DMS153 (cell line): ENCODE results near the gene GSAP.
"Not testable (repeated sequence)": the region's sequence is repeated elsewhere in the genome, so short reads cannot be mapped to it uniquely, and the experiment has no call there.

Experiments
- DNase-seq: peaks from one replicate; lab custom pipeline; 2025; lab: John Stamatoyannopoulos, UW

Gene GSAP

DNA sequence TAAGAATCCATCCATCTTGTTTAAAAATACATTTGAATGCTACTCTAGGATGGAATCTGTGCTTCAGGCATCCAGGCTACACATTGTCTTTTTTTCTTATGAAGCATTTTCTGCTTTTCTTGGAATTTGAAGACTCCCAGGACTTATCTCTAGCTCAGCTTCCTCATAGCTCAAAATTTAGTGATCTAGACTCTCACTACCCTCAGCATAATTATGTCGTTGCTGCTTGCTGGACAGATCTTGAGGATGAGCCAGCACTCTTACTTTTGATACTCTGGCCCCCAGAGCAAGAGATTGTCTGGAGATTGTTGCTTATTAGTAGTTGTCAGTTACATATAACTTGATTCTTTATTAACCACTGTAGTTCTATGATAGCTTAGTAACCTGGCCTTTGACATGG lies 133.3 kb downstream of the GSAP start:
- DNase-seq, result no peak

DNA sequence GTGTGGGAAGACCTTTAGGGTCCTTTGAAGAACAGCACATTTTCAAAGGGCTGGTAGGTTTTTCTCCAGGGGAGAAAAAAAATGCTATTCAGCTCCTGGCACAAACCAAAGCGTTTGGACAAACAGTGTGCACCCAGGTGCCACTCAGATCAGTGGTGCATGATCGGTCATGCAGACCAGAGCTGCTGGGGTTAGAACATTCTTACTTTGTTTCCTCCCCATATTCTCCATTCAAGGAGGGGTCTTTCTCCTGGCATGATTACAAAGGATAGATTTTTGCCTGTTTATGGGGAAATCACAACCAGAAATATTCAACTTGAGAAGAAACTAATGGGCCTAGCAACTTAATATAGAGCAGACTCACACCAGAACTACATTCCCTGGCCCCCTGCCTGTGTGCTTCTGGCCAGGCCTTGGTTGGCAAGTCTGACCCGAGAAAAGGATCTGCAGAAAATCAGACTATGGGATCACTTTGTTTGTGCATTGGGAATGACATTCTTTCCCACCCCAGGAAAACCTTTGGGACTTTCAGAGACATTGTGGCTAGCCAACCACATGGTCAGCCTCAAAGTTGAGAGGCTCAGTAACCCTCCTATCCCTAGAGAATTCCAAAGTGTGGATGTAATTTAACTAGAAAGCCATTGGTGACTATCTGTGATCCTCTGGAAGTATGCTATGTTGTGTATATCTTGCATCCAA lies 134.2 kb downstream of the GSAP start:
- DNase-seq, result no peak

DNA sequence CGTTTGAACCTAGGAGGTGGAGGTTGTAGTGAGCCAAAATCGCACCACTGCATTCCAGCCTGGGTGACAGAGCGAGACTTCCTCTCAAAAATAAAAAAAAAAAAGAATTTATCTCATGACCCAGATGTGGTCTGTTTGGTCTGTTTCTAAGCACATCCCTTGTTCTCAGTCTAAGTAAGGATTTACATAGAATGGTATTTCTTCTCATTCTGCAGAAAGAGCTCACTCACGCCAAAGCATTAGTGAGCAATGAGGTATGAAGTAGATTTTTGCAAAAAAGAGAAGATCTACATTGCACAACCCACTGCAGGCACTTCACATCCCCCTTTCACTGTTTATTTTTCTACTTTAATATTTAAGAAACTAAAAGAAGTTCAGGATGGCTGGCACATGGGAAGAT lies 140.0 kb downstream of the GSAP start:
- DNase-seq, result no peak

DNA sequence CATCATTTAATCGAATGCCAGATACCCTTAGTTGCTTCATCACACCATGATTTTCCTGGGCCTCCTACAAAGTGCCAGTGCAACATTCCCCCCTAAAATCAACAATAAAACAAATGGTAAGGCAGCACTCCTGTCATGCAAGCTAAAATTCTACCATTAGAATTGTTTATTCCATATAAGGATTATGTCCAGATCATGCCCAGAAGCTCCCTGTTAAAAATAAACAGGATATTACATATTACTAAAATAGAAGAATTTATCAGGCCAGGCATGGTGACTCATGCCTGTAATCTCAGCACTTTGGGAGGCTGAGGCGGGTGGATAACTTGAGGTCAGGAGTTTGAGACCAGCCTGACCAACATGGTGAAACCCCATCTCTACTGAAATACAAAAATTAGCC lies 140.5 kb downstream of the GSAP start:
- DNase-seq, result not testable (repeated sequence)

DNA sequence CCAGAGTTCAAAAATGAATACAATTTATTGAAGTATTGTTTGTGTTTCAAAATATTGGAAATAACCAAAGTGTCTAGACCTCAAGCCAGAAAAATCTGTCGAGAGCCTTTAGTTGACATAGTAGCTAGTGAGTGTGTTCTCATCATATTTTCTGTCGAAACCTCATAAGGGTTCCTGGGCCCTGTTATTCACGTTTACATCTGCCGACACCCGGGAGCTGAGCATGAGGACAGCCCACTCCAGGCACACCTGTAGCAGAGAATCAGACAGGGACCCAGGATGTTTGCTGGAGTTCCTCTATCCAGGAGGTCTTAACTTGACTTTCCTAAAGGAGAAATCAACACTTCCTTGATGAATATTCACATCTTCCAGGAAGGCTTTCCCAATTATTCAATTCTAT lies 144.4 kb downstream of the GSAP start:
- DNase-seq, result no peak

DNA sequence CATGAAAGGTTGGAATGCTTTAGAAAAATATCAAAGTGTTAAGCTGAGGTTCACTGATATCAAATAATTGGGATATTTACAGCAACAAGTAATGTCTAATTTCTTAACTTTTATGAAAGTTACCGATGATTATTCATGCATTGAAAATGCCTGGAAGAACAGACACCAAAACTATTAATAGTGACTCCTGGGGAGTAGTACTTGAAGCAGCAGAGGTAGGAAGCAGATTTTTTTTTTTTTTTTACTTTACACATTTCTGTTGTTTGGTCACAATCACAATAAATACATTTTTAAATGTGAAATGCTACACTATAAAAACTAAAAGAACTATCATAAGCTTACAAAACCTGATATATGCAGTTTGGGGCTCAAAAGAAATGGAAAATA lies 146.1 kb downstream of the GSAP start:
- DNase-seq, result no peak

DNA sequence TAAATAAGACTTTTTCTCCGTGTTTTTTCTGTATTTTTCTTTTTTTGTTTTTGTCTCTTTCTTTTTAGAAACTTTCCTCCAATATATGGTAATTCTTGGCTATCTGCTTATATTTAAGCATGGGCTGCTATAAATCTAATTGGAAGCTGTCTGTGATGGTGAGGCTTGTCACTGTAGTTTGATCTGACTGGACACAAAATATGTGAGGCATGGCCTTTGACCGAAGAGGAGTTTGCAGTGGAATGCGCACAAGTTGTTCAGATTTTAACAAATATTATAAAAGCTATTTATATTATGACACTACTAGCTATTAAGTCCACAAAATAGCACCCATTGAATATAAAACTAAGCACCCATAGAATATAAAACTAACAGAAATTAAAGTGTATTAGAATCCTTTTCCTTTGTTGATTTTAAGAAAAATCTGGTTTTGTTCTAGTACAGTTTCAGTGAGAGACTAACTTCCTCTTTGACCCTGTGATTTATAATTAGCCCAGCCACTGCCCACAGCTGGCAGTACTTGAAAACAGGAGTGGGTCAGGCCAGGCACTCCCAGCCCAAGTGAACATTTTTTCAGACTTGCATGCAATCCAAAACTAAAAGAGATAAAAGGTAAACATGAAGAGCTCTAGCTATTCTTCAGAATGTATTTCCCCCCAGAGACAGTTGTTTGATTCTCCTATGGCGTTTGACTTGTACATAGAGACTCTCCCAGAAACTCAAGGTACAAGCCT lies 146.6 kb downstream of the GSAP start:
- no peak for DNase-seq

DNA sequence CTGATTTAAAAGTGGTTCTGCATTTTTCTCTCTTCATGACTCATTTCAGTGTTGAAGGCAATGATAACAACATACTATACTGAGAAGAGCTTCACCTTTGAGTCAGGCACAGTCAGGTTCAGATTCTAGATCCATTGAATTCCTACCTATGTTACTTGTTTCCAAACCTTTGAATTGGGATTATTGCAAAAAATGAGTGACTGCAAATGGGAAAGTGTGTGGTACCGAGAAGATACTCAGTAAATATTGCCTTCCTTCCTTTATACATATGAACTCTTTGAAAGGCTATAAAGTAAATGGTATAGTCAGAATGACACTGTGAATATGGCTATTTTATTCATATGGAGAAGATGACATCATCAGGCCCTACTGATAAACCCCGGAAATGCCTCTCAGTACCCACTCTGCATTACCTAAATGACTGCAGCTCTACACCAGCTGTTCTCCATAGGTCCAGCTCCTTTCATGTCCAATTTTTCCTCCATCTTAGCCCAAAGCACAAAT lies 149.8 kb downstream of the GSAP start:
- DNase-seq, result no peak

DNA sequence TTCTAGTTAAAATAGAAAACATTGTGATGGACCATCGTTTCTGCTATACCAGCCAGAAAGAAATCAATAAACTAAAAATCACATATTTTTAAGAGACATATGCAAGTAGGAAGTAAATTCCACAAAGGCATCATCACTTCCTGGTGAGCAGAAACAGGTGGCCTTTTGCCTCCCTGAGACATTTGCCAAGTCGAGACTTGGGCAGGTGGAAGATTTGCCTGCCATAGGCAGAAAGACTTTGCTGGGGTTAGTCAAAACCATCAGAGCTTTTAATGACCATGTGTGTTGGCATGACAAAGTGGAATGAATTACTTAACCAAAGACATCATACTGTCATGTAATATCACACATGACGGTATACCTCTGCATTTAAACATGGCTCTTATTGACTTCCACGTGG lies 150.5 kb downstream of the GSAP start:
- no peak for DNase-seq

DNA sequence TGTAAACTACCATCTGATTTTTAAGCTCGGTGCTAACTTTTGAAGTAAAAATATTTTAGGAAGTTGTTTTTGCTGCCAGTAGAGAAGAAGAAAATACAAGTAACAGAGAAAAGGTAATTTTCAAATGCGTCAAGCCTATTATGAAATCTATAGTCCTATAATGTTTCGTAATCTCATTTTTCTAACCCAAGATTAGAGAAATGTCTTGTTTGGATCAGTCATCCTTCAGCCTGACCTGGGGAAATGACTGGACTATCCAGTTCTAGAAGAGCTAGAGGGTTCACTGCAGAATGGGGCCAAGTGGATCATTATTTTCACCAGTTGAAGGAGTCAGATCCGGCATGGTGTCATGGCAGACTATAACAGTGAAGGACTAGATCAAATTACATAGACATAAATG lies 153.8 kb downstream of the GSAP start:
- no peak for DNase-seq
